OCI-LY7 (cell line): ENCODE data around the gene CSTPP1. TPM values are rescaled to one million over a fixed set of nuclear protein-coding genes. Genes with fewer than 3 reads are reported as not detected.

Experiments used
- BruUV-seq: library from RNA; stranded (reverse); fragments of 400-500 nt; replicated peaks from 2 replicates; lab custom pipeline; 2021; lab: Mats Ljungman, UMichigan
- CTCF ChIA-PET: fragments of 300-600 bp; sonication (Branson Sonifier 250); formaldehyde crosslinking; loops from one replicate; lab custom pipeline; 2022; ENCODE audit warnings: antibody characterized with exemption; ENCODE audit not compliant: unreplicated experiment; lab: Charles Lee
- POLR2A ChIA-PET: fragments of 300-600 bp; sonication (Branson Sonifier 250); formaldehyde crosslinking; loops from one replicate; lab custom pipeline; 2022; ENCODE audit warnings: antibody characterized with exemption; lab: Charles Lee
- DNase-seq: peaks from one replicate; pipeline ENCODE4 v3.0.0-alpha.2; 2015; ENCODE audit warnings: low spot score
- H2AFZ ChIP-seq: fragments of 200-600 bp; sonication (generic), shearing (Covaris generic); 2 replicates; pipeline ENCODE4 v1.6.1; 2014; ENCODE audit warnings: mild to moderate bottlenecking, antibody characterized with exemption, low read length, moderate library complexity
- H3K27ac ChIP-seq: fragments of 200-600 bp; sonication (generic); 2 replicates; pipeline ENCODE4 v1.5.1; 2014; ENCODE audit warnings: mixed run types, low read depth, mild to moderate bottlenecking, moderate library complexity, low read length, inconsistent platforms; ENCODE audit not compliant: poor library complexity, severe bottlenecking
- H3K36me3 ChIP-seq: fragments of 200-600 bp; sonication (generic); 2 replicates; pipeline ENCODE4 v1.6.1; 2014; ENCODE audit warnings: mild to moderate bottlenecking, antibody characterized with exemption, low read length, moderate library complexity, mixed read lengths; ENCODE audit not compliant: insufficient read depth
- H3K4me1 ChIP-seq: fragments of 200-600 bp; sonication (generic); 2 replicates; pipeline ENCODE4 v1.5.1; 2014; ENCODE audit warnings: mild to moderate bottlenecking, low read length; ENCODE audit not compliant: insufficient read depth, poor library complexity, severe bottlenecking
- H3K4me2 ChIP-seq: fragments of 200-600 bp; sonication (generic); 2 replicates; pipeline ENCODE4 v1.6.1; 2014; ENCODE audit warnings: mild to moderate bottlenecking, low read length
- H3K4me3 ChIP-seq: fragments of 200-600 bp; sonication (generic); 2 replicates; pipeline ENCODE4 v1.5.1; 2014; ENCODE audit warnings: mild to moderate bottlenecking, low read depth, low read length; ENCODE audit not compliant: poor library complexity, severe bottlenecking
- H3K79me2 ChIP-seq: fragments of 200-600 bp; sonication (generic); 2 replicates; pipeline ENCODE4 v1.6.1; 2016; ENCODE audit warnings: low read depth, mild to moderate bottlenecking, low read length, moderate library complexity, mixed read lengths; ENCODE audit not compliant: insufficient read depth
- H3K9me2 ChIP-seq: fragments of 200-600 bp; sonication (generic); 2 replicates; pipeline ENCODE4 v1.6.1; 2016; ENCODE audit warnings: mild to moderate bottlenecking, low read length, mixed read lengths; ENCODE audit not compliant: insufficient read depth
- H3K9me3 ChIP-seq: fragments of 200-600 bp; sonication (generic); 2 replicates; pipeline ENCODE4 v1.6.1; 2014; ENCODE audit warnings: mild to moderate bottlenecking, mixed run types, low read length, mixed read lengths
- H4K20me1 ChIP-seq: fragments of 200-600 bp; sonication (generic); 2 replicates; pipeline ENCODE4 v1.6.1; 2014; ENCODE audit warnings: mild to moderate bottlenecking, antibody characterized with exemption, low read length, moderate library complexity, mixed read lengths; ENCODE audit not compliant: insufficient read depth
- CTCF ChIP-seq: fragments of 200-600 bp; sonication (generic); conservative IDR thresholded peaks from 2 replicates; pipeline ENCODE4 v1.5.1; 2014; ENCODE audit warnings: mild to moderate bottlenecking, antibody characterized with exemption, low read length, moderate library complexity, mixed read lengths
- EZH2phosphoT487 ChIP-seq: fragments of 200-600 bp; sonication (generic); IDR thresholded peaks from 2 replicates; pipeline ENCODE4 v1.6.1; 2018; ENCODE audit warnings: low read depth, borderline replicate concordance, mild to moderate bottlenecking, mixed run types, antibody characterized with exemption, low read length, moderate library complexity, mixed read lengths
- intact Hi-C: fragments of 100-400 bp; cut with micrococcal nuclease; formaldehyde crosslinking; loops from one replicate; pipeline ENCODE4 v1.10.0; 2022; ENCODE audit not compliant: unreplicated experiment
- total RNA-seq, 2 experiments: library from RNA; depleted of rRNA in 1 of 2; stranded (reverse); fragments of >200 nt in 1 of 2; shearing (Covaris generic) in 1 of 2; gene quantifications; 2 replicates each; pipeline ENCODE4 v1.2.3, GENCODE V29; 2014 to 2022

CSTPP1 gene
- total RNA-seq, 2 experiments from 2014 or later = 39.6 to 43.1 TPM

DNA sequence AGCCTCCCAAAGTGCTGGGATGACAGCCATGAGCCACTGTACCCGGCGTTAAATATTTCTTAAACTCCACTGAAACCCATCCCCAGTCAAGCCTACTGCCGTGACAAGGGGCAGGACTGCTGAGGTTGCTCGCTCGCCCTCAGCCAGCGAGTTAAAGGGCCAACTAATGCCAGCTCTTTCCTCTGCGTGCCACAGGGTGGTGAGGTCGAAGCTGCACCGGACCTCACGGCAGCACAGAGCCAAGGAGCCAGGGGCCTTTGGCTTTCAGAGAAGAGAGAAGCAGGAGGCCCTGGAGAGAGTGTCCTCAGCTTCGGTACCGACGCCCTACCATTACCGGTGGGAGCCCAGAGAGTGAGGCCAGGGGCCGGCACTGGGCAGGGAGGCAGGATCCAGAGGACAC is 227.3 kb downstream of the CSTPP1 start:
- no TSS peak for BruUV-seq
- H3K9me2 ChIP-seq = no peaks in the 10 kb centered on the region
- ChIA-PET CTCF (no interaction called here), POLR2A (interaction anchor here (0.5 to 1.3 kb wide), 2 partner anchors 8 to 79 kb away, joined by 4 to 8 read pairs; no protein-coding TSS in a partner anchor)
- H3K4me2 ChIP-seq = no peak overlapping the region
- no peak overlapping the region for H3K4me3 ChIP-seq
- H4K20me1 ChIP-seq = no peaks in the 10 kb centered on the region
- peaks cover 12% of the 10 kb centered on the region for H3K4me1 ChIP-seq
- peaks cover 83% of the 10 kb centered on the region for H3K36me3 ChIP-seq
- TF ChIP-seq EZH2phosphoT487 = no peak
- H3K27ac ChIP-seq = no peak overlapping the region
- H2AFZ ChIP-seq = no peak overlapping the region
- intact Hi-C loops = no loop called here
- no peak for DNase-seq
- H3K9me3 ChIP-seq = no peaks in the 10 kb centered on the region
- H3K79me2 ChIP-seq = no peaks in the 10 kb centered on the region

DNA sequence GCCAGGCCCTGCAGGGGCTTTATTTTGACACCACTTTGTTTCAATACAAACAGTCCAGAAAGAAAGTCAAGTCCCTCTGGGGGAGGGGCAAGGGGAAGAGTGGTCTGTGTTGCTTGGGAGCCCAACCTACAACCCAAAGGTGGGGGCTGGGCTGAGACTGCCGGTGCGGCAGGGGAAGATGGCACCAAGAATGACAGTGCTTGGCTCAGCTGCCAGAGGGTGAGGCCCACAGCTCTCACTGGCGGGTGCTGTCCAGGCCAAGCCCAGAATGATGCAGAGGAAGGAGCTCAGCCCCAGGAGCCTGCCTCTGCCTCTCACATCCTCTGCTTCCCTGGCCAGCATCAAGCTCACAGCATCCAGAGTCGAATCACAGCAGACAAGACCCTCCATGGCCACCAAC is 227.8 kb downstream of the CSTPP1 start:
- POLR2A ChIA-PET = interaction anchor here (0.5 kb wide), 1 partner anchor 79 kb away, joined by 4 read pairs; no protein-coding TSS in a partner anchor
- Histone ChIP-seq H4K20me1 (no peaks in the 10 kb centered on the region), H3K9me3 (no peaks in the 10 kb centered on the region), H2AFZ (no peak overlapping the region), H3K27ac (no peak overlapping the region), H3K4me1 (peaks cover 12% of the 10 kb centered on the region), H3K4me2 (no peak overlapping the region), H3K4me3 (no peak overlapping the region), H3K9me2 (no peaks in the 10 kb centered on the region), H3K79me2 (no peaks in the 10 kb centered on the region), H3K36me3 (peaks cover 85% of the 10 kb centered on the region)
- CTCF ChIA-PET = no interaction called here
- DNase-seq = no peak
- BruUV-seq = no TSS peak
- intact Hi-C loops = no loop called here
- TF ChIP-seq EZH2phosphoT487 (no peak), CTCF (no peak)

GRCh38 chr11:47165253-47165840 is 228.8 kb downstream of the CSTPP1 start:
- POLR2A ChIA-PET = interaction anchor here (1.0 kb wide), 1 partner anchor 11 kb away, joined by 3 read pairs; no protein-coding TSS in a partner anchor

More at GRCh38 chr11:47165253-47165840, 228.8 kb downstream of the CSTPP1 start:
- H2AFZ ChIP-seq = no peak overlapping the region
- H3K9me3 ChIP-seq = no peaks in the 10 kb centered on the region
- no peak for DNase-seq
- intact Hi-C loops = no loop called here
- BruUV-seq = no TSS peak
- H3K36me3 ChIP-seq = peaks cover 95% of the 10 kb centered on the region
- H4K20me1 ChIP-seq = no peaks in the 10 kb centered on the region
- H3K4me2 ChIP-seq = no peak overlapping the region
- H3K4me3 ChIP-seq = no peak overlapping the region
- no peak for TF ChIP-seq CTCF
- TF ChIP-seq EZH2phosphoT487 = no peak
- CTCF ChIA-PET = interaction anchor here (0.6 kb wide), 1 partner anchor 60 kb away, joined by 4 read pairs; no protein-coding TSS in a partner anchor
- peaks cover 12% of the 10 kb centered on the region for H3K4me1 ChIP-seq
- no peak overlapping the region for H3K27ac ChIP-seq
- no peaks in the 10 kb centered on the region for H3K79me2 ChIP-seq
- no peaks in the 10 kb centered on the region for H3K9me2 ChIP-seq
